ENCODE measurements around the gene RYR1. TPM values are rescaled to one million over a fixed set of nuclear protein-coding genes. Genes with fewer than 3 reads are reported as not detected.

RYR1 gene
- total RNA-seq, 4 donors from 2014 or later: 8.4 to 35.1 (median 16.6) TPM

GRCh38 chr19:38389957-38390924, 43.2 kb upstream of the RYR1 start:
- no peak overlapping the region for H3K4me3 ChIP-seq (ENCODE audit: low read depth, poor library complexity, severe bottlenecking)
- intact Hi-C loops (cut with DNase I; ENCODE audit: low total_unique reads): no loop called here
- WGBS, 2 donors: 56 to 58% methylated on average over 18 to 20 of the region's 22 CpGs
- no peak for DNase-seq (ENCODE audit: low spot score in 2 of 2)
- no peak for TF ChIP-seq CTCF (IDR thresholded peaks at IDR 0.05)
- no peak for TF ChIP-seq POLR2A (IDR thresholded peaks at IDR 0.05)

- TF ChIP-seq POLR2A (IDR thresholded peaks at IDR 0.05) (no peak), CTCF (IDR thresholded peaks at IDR 0.05) (no peak)
- 64 to 65% methylated on average over 8 of the region's 8 CpGs for WGBS, 2 donors
- intact Hi-C loops (cut with DNase I; ENCODE audit: low total_unique reads): no loop called here
These were observed 41.5 kb upstream of the RYR1 start for GRCh38 chr19:38391911-38392464.

GRCh38 chr19:38392707-38393308, 40.7 kb upstream of the RYR1 start:
- 73 to 75% methylated on average over 6 of the region's 6 CpGs for WGBS, 2 donors
- DNase-seq (ENCODE audit: low spot score in 2 of 2): no peak
- TF ChIP-seq CTCF (IDR thresholded peaks at IDR 0.05): no peak
- TF ChIP-seq POLR2A (IDR thresholded peaks at IDR 0.05): no peak
- intact Hi-C loops (cut with DNase I; ENCODE audit: low total_unique reads): no loop called here
- no peak overlapping the region for H3K4me3 ChIP-seq (ENCODE audit: low read depth, poor library complexity, severe bottlenecking)

More at GRCh38 chr19:38391911-38392464, 41.5 kb upstream of the RYR1 start:
- no peak for DNase-seq (ENCODE audit: low spot score in 2 of 2)
- H3K4me3 ChIP-seq (ENCODE audit: low read depth, poor library complexity, severe bottlenecking): no peak overlapping the region

DNA sequence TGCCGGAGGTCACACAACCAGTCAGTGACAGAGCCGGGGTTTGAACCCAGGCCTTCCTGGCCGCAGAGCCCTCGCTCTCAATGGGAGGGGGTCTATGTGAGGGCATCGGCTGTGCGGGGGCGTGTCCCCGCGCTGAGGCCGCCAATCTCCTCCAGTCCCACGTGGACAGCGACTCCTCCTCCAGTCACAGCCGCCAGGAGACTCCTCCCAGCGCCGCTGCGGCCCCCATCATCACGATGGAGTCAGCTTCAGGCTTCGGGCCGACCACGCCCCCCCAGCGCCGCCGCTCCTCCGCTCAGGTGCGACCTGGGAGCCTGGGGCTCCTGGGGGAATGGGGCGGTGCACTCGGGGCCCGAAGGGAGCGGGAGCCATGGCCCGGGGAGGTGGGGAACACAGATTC, 39.0 kb upstream of the RYR1 start:
- no peak for DNase-seq (ENCODE audit: low spot score in 2 of 2)
- intact Hi-C loops (cut with DNase I; ENCODE audit: low total_unique reads): no loop called here
- H3K4me3 ChIP-seq (ENCODE audit: low read depth, poor library complexity, severe bottlenecking): no peak overlapping the region
- TF ChIP-seq POLR2A (IDR thresholded peaks at IDR 0.05): no peak
- TF ChIP-seq CTCF (IDR thresholded peaks at IDR 0.05): no peak
- 9 to 16% methylated on average over 11 to 30 of the region's 30 CpGs for WGBS, 2 donors

DNA sequence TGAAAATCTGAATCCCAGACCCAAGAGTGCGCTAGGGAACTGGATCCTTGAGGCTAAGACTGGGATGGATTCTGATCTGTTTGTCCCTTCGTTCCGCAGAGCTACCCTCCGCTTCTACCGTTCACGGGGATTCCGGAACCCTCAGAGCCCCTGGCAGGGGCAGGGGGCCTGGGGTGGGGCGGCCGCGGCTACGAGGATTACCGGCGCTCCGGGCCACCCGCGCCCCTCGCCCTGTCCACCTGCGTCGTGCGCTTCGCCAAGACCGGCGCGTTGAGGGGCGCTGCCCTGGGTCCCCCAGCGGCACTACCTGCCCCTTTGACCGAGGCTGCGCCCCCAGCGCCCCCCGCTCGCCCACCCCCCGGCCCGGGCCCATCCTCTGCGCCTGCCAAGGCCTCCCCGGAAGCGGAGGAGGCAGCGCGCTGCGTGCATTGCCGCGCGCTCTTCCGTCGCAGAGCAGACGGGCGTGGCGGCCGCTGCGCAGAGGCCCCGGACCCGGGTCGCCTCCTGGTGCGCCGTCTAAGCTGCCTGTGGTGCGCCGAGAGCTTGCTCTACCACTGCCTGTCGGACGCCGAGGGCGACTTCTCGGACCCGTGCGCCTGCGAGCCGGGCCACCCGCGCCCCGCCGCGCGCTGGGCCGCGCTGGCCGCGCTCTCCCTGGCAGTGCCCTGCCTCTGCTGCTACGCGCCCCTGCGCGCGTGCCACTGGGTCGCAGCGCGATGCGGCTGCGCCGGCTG, 37.9 kb upstream of the RYR1 start:
- intact Hi-C loops (cut with DNase I; ENCODE audit: low total_unique reads): no loop called here
- 9 to 20% methylated on average over 21 to 32 of the region's 86 CpGs for WGBS, 2 donors
- no peak for DNase-seq (ENCODE audit: low spot score in 2 of 2)
- no peak overlapping the region for H3K4me3 ChIP-seq (ENCODE audit: low read depth, poor library complexity, severe bottlenecking)
- no peak for TF ChIP-seq POLR2A (IDR thresholded peaks at IDR 0.05)
- TF ChIP-seq CTCF (IDR thresholded peaks at IDR 0.05): no peak

All from lower leg skin (tissue), 4 donors.